RWPE2 (cell line): ENCODE measurements around the gene MRGPRD.

Source experiments
- ATAC-seq: fragments of 200-7000 bp; cut with Tn5 transposase; 3 replicates; pipeline ENCODE4 v1.9.1; 2021; ENCODE audit warnings: low read depth
- DNase-seq: peaks from one replicate; pipeline ENCODE4 v3.0.0-alpha.2; 2020; ENCODE audit warnings: low spot score
- H3K27ac ChIP-seq: fragments of 450-650 bp; 2 replicates; pipeline ENCODE4 v1.5.1; 2017; ENCODE audit warnings: mild to moderate bottlenecking; ENCODE audit not compliant: poor library complexity, severe bottlenecking
- H3K27me3 ChIP-seq: fragments of 250-450 bp; sonication (Bioruptor Pico); 2 replicates; pipeline ENCODE4 v1.5.1; 2021; ENCODE audit warnings: mild to moderate bottlenecking, moderate library complexity; ENCODE audit not compliant: insufficient read depth, poor library complexity, severe bottlenecking
- H3K36me3 ChIP-seq: fragments of 250-450 bp; sonication (Bioruptor Pico); 2 replicates; pipeline ENCODE4 v1.5.1; 2020; ENCODE audit warnings: low read depth, mild to moderate bottlenecking, moderate library complexity
- H3K4me1 ChIP-seq: fragments of 250-450 bp; sonication (Bioruptor Pico); 2 replicates; pipeline ENCODE4 v1.5.1; 2021; ENCODE audit warnings: mild to moderate bottlenecking, moderate library complexity; ENCODE audit not compliant: insufficient read depth, poor library complexity, severe bottlenecking
- H3K4me3 ChIP-seq: fragments of 250-450 bp; sonication (Bioruptor Pico); 2 replicates; pipeline ENCODE4 v1.5.1; 2021; ENCODE audit warnings: mild to moderate bottlenecking, moderate library complexity; ENCODE audit not compliant: severe bottlenecking
- H3K9me3 ChIP-seq: fragments of 250-450 bp; sonication (Bioruptor Pico); 2 replicates; pipeline ENCODE4 v1.5.1; 2021; ENCODE audit warnings: mild to moderate bottlenecking, moderate library complexity; ENCODE audit not compliant: severe bottlenecking
- TF ChIP-seq, protein P1 (sequence below): fragments of 450-650 bp; IDR thresholded peaks from one replicate; pipeline ENCODE4 v1.5.1; 2017; ENCODE audit warnings: mild to moderate bottlenecking, moderate library complexity; ENCODE audit not compliant: poor library complexity, severe bottlenecking

The MRGPRD gene

DNA sequence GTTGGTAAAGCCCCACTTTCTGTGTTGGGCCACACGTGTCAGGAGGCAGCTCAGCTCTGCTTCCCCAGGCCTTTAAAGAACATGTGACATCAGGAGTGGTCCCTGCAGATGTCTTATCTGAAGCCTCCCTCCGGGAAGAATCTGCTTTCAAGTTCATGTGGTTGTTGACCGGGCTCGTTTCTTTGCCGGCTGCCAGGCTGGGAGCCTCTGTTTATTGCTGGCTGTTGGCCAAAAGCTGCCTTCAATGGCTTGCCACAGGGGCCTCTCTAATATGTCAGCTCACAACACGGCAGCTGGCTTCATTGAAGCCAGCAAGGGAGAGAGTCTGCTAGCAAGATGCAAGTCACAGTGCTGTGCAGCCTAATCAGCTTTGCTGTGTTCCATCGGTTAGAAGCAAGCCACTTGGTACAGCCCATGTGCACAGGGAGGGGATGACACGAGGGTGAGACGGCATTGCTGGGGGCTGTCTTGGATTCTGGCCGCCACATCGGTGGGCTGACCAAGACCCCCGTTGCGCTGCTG, 17.7 kb upstream of the MRGPRD start:
- Histone ChIP-seq H3K36me3 (no peaks in the 10 kb centered on the region), H3K4me1 (no peaks in the 10 kb centered on the region), H3K9me3 (no peaks in the 10 kb centered on the region), H3K4me3 (no peak overlapping the region), H3K27ac (no peak overlapping the region), H3K27me3 (no peaks in the 10 kb centered on the region)
- DNase-seq (no peak), ATAC-seq (no peak)
- TF ChIP-seq, protein P1, sequence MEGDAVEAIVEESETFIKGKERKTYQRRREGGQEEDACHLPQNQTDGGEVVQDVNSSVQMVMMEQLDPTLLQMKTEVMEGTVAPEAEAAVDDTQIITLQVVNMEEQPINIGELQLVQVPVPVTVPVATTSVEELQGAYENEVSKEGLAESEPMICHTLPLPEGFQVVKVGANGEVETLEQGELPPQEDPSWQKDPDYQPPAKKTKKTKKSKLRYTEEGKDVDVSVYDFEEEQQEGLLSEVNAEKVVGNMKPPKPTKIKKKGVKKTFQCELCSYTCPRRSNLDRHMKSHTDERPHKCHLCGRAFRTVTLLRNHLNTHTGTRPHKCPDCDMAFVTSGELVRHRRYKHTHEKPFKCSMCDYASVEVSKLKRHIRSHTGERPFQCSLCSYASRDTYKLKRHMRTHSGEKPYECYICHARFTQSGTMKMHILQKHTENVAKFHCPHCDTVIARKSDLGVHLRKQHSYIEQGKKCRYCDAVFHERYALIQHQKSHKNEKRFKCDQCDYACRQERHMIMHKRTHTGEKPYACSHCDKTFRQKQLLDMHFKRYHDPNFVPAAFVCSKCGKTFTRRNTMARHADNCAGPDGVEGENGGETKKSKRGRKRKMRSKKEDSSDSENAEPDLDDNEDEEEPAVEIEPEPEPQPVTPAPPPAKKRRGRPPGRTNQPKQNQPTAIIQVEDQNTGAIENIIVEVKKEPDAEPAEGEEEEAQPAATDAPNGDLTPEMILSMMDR, result no peak

DNA sequence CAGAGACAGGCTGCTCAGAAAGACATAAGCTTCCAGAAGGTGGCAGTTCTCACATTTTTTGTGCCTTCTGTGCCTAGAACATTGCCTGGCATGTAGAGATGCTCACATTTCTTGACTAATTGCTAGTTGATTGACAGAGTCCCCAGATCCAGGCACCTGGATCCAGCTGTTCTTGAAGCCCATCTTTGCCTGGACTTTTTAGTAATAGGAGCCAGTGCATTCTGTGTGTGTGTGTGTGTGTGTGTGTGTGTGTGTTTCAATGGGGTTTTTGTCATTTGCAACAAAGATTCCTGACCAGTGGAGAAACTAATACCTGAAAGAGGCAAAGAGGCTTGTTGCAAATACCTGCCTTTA, 17.2 kb upstream of the MRGPRD start:
- no peak overlapping the region for H3K4me3 ChIP-seq
- no peaks in the 10 kb centered on the region for H3K4me1 ChIP-seq
- TF ChIP-seq, protein P1, result no peak
- DNase-seq (no peak), ATAC-seq (no peak)
- no peaks in the 10 kb centered on the region for H3K9me3 ChIP-seq
- no peak overlapping the region for H3K27ac ChIP-seq
- no peaks in the 10 kb centered on the region for H3K36me3 ChIP-seq
- no peaks in the 10 kb centered on the region for H3K27me3 ChIP-seq

DNA sequence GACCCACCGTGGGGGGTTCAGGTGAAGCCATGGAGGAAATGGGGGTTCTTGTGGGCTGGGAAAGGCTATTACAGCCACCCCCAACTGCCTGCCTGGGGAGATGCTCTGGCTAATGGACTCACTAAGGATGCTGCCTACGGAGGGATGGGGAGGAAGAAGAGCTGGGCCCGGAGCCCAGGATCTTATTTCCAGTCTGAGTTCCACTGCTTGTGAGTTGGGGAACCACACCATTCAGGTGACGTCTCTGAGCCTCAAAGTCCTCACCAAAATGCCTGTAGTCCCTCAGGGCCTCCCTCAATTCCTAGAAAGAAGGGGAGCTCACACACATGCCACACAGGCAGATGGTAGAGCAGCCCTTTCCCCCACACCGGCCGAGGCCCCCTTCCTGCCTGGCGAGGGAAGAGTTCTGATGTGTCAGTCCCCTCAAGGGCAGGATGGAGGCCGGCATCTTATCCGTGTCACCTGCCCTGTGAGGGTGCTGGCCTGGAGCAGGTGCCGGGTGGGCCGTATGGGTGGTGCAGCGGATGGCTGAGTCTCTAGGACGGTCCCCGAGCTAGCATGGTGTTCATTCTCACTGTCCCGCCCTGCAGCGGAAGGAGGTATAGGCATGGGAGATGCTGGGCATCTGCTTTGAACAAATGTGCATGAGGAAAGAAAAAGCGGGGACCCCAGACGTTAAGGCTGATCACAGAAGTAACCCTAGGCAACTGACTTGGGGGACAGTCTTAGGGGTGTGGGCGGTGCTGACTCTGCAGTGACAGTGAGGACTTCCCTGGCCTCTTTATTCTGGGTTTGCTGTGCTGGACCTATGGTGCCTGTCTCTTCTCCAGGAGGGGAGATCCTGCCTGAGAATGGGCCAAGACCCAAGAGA, 16.6 kb upstream of the MRGPRD start:
- ATAC-seq, result no peak
- H3K27ac ChIP-seq, result no peak overlapping the region

DNA sequence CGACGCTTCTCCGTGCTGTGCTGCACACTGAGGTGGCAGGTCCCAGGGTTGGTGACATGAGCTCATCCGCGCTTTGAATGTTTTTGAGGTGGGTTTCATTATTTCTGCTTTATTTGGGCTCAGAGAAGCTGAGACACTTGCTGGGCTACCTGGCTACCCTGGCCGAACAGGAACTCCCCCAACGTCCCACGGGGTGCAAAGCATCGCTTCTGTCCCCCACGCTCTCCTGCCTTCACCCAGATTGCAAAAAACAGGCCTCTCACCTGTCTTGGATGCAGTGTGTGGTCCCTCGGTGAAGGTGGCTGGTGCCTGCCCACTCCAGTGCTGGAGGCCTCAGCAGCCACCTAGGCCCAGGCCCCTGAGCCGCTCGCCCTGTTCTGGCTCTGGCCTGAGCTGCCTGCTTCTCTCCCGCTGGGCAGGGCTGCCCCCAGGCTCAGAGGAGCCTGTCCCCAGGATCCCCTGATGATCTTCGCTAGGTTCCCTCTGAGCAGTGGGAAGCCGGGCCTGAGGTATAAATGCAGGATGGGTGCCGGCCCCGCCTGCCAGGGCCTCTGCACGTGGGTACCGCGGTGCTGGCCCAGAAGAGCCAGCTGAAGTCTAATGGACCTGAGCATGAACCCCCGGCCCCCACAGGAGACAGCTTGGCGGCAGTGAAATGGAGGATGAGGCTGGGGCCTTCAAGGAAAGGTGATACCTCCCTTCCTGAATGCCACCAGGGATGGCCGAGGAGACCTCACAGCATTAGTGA, 15.8 kb upstream of the MRGPRD start:
- Histone ChIP-seq H3K4me1 (no peaks in the 10 kb centered on the region), H3K27me3 (no peaks in the 10 kb centered on the region), H3K27ac (no peak overlapping the region), H3K9me3 (no peaks in the 10 kb centered on the region), H3K4me3 (no peak overlapping the region), H3K36me3 (no peaks in the 10 kb centered on the region)
- peak; percentile 46 for DNase-seq
- TF ChIP-seq, protein P1, result no peak
- ATAC-seq, result no peak

More for the DNA sequence above, 16.6 kb upstream of the MRGPRD start:
- DNase-seq, result peak; percentile 54
- Histone ChIP-seq H3K36me3 (no peaks in the 10 kb centered on the region), H3K9me3 (no peaks in the 10 kb centered on the region), H3K27me3 (no peaks in the 10 kb centered on the region), H3K4me1 (no peaks in the 10 kb centered on the region), H3K4me3 (no peak overlapping the region)
- TF ChIP-seq, protein P1, result no peak
